ENCODE data around the gene ERRFI1. TPM values are rescaled to one million over a fixed set of nuclear protein-coding genes. Genes with fewer than 3 reads are reported as not detected.

Gene ERRFI1
- total and polyA plus RNA-seq, 4 donors = 65.1 to 146 (median 87.8) TPM

DNA sequence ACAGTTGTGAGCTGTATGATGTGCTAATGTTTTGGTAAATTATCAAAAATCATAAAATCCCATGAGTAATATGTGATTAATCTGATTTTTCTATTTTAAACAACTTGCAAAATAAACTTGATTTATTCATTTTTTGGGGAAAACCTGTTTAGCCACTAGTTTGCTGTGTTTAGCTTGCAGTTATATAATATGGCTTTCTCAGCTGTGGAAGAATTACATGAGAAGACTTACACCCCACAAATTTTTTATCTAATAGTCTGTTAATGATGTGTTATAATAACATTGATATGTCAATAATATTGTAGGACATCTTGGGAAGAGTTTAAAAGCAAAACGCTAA is 2.4 kb upstream of the ERRFI1 start:
- Histone ChIP-seq H3K4me1 (ENCODE audit: control insufficient read depth, insufficient read depth, low read length) (peaks cover 13% of the 10 kb centered on the region), H3K4me3 (ENCODE audit: low read depth, low read length) (no peak overlapping the region), H3K36me3 (ENCODE audit: control insufficient read depth, insufficient read depth, low read length) (no peaks in the 10 kb centered on the region), H3K27me3 (ENCODE audit: control insufficient read depth, insufficient read depth, low read length) (no peaks in the 10 kb centered on the region), H3K9me3 (ENCODE audit: control insufficient read depth, insufficient read depth, low read length) (no peaks in the 10 kb centered on the region), H3K27ac (ENCODE audit: low read depth, low read length) (peak overlapping the region; percentile 29)
- DNase-seq (ENCODE audit: low read depth in 4 of 6, low spot score in 6 of 6) = no peak
- no CpG with 5 or more reads among the region's 1 CpG for WGBS (ENCODE audit: insufficient coverage)

- DNase-seq (ENCODE audit: low read depth in 4 of 6, low spot score in 6 of 6) = no peak
- Histone ChIP-seq H3K4me3 (ENCODE audit: low read depth, low read length) (no peak overlapping the region), H3K36me3 (ENCODE audit: control insufficient read depth, insufficient read depth, low read length) (no peaks in the 10 kb centered on the region), H3K4me1 (ENCODE audit: control insufficient read depth, insufficient read depth, low read length) (peaks cover 13% of the 10 kb centered on the region), H3K27me3 (ENCODE audit: control insufficient read depth, insufficient read depth, low read length) (no peaks in the 10 kb centered on the region), H3K9me3 (ENCODE audit: control insufficient read depth, insufficient read depth, low read length) (no peaks in the 10 kb centered on the region), H3K27ac (ENCODE audit: low read depth, low read length) (peak overlapping the region; percentile 95)
- WGBS (ENCODE audit: insufficient coverage) = 80% methylated on average over 3 of the region's 8 CpGs
Measured at GRCh38 chr1:8027748-8028570, 1.9 kb upstream of the ERRFI1 start.

DNA sequence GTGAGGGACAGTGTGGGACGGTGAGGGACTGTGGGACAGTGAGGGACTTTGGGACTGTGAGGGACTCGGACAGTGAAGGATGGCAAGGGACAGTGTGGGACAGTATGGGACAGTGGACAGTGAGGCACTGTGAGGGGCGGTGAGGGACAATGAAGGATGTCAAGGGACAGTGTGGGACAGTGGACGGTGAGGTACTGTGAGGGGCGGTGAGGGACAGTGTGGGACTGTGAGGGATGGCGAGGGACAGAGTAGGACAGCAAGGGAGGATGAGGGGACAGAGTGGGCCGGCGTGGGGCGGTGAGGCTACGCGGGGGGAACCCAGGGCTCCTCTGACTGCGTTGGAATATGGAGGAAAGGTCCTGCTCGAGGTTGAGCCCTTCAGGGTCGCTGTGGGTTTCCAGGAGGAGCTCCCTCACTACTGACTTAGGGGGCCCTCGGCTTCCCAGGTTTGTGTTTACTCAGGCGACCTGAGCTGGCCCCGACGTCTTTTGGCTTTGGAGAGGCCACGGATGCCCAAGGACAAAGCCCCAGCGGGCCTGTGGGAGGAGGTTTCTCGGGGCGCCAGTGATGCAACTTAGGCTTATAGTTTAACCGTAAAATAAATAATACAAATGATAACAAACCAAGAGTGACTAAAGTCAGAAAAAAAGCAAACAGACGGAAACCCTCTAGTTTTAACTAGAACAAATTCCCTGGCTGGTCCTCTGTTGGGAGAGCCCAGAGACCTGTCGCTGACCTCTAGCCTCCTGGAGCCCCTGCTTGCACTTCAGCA is 1.1 kb upstream of the ERRFI1 start:
- Histone ChIP-seq H3K4me3 (ENCODE audit: low read depth, low read length) (peak overlapping the region; percentile 76), H3K4me1 (ENCODE audit: control insufficient read depth, insufficient read depth, low read length) (peaks cover 13% of the 10 kb centered on the region), H3K36me3 (ENCODE audit: control insufficient read depth, insufficient read depth, low read length) (no peaks in the 10 kb centered on the region), H3K27me3 (ENCODE audit: control insufficient read depth, insufficient read depth, low read length) (no peaks in the 10 kb centered on the region), H3K9me3 (ENCODE audit: control insufficient read depth, insufficient read depth, low read length) (no peaks in the 10 kb centered on the region), H3K27ac (ENCODE audit: low read depth, low read length) (peak overlapping the region; percentile 95)
- no peak for DNase-seq (ENCODE audit: low read depth in 4 of 6, low spot score in 6 of 6)
- WGBS (ENCODE audit: insufficient coverage) = 31% methylated on average over 16 of the region's 25 CpGs

DNA sequence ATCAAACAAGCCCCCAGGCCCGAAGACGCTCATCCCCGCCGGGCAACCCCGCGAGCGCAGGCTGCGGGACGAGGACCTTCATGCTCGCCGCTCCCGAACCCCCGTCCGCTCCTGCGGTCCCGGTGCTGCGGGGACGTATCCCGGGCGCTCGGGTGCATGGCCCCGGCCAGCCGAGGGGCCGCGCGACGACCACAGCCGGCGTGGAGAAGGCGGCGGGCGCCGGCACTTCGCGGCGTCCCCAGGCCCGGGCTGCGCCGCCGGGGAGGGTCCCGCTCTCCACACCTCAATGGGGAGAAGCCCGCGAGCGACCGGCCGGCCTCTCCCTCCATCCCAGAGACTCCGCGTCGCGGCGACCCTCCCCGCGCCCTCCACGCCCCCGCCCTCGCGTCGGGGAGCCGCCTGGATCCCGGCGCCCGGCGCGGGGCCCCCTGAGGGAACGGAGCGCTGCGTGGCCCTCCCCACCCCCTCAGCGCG is 401 bp downstream of the ERRFI1 start:
- H3K27me3 ChIP-seq (ENCODE audit: control insufficient read depth, insufficient read depth, low read length) = no peaks in the 10 kb centered on the region
- DNase-seq (ENCODE audit: low read depth in 4 of 6, low spot score in 6 of 6) = no peak
- H3K27ac ChIP-seq (ENCODE audit: low read depth, low read length) = peak overlapping the region; percentile 78
- WGBS (ENCODE audit: insufficient coverage) = under 1% methylated on average over 69 of the region's 69 CpGs
- peak overlapping the region; percentile 73 for H3K4me3 ChIP-seq (ENCODE audit: low read depth, low read length)
- no peaks in the 10 kb centered on the region for H3K36me3 ChIP-seq (ENCODE audit: control insufficient read depth, insufficient read depth, low read length)
- H3K4me1 ChIP-seq (ENCODE audit: control insufficient read depth, insufficient read depth, low read length) = peaks cover 17% of the 10 kb centered on the region
- no peaks in the 10 kb centered on the region for H3K9me3 ChIP-seq (ENCODE audit: control insufficient read depth, insufficient read depth, low read length)

DNA sequence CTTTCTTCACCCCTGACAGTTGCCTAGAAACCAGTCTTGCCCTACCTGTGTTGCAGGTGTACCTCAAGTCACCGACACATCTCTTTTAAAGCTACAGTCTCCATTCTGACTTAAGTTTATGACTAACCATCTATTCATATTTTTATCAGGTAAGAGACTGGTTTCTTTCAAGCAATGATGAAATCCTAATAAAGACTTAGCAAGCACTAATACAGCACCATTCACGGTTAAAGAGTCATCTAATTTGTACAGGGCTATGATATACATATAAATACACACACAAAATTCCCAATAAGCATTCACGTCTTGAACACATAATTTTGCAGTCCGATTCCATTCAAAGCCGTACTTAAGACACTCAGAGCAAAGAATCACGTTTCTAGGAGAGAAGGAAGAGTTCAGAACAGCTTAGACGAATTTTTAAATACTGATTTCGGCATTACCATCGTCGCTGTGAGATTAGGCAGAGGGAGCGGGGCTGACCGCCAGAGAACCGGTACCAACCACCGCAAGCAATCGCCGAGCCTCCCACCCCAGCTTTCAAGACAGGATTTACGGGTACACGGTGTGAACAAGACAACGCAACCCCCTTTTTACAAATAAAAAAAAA is 943 bp downstream of the ERRFI1 start:
- H3K27me3 ChIP-seq (ENCODE audit: control insufficient read depth, insufficient read depth, low read length) = no peaks in the 10 kb centered on the region
- DNase-seq (ENCODE audit: low read depth in 4 of 6, low spot score in 6 of 6) = peak in 2 of 6 donors; percentile 53 to 58
- peak overlapping the region; percentile 78 for H3K27ac ChIP-seq (ENCODE audit: low read depth, low read length)
- H3K4me3 ChIP-seq (ENCODE audit: low read depth, low read length) = peak overlapping the region; percentile 73
- 0% methylated on average over 16 of the region's 19 CpGs for WGBS (ENCODE audit: insufficient coverage)
- no peaks in the 10 kb centered on the region for H3K36me3 ChIP-seq (ENCODE audit: control insufficient read depth, insufficient read depth, low read length)
- no peaks in the 10 kb centered on the region for H3K9me3 ChIP-seq (ENCODE audit: control insufficient read depth, insufficient read depth, low read length)
- H3K4me1 ChIP-seq (ENCODE audit: control insufficient read depth, insufficient read depth, low read length) = peaks cover 19% of the 10 kb centered on the region

- peak overlapping the region; percentile 78 for H3K27ac ChIP-seq (ENCODE audit: low read depth, low read length)
- DNase-seq (ENCODE audit: low read depth in 4 of 6, low spot score in 6 of 6) = no peak
- H3K4me3 ChIP-seq (ENCODE audit: low read depth, low read length) = peak overlapping the region; percentile 73
- no peaks in the 10 kb centered on the region for H3K9me3 ChIP-seq (ENCODE audit: control insufficient read depth, insufficient read depth, low read length)
- peaks cover 19% of the 10 kb centered on the region for H3K4me1 ChIP-seq (ENCODE audit: control insufficient read depth, insufficient read depth, low read length)
- WGBS (ENCODE audit: insufficient coverage) = 80% methylated on average over 1 of the region's 3 CpGs
- no peaks in the 10 kb centered on the region for H3K36me3 ChIP-seq (ENCODE audit: control insufficient read depth, insufficient read depth, low read length)
- H3K27me3 ChIP-seq (ENCODE audit: control insufficient read depth, insufficient read depth, low read length) = no peaks in the 10 kb centered on the region
Measured at GRCh38 chr1:8024329-8024728, 1.8 kb downstream of the ERRFI1 start.

DNA sequence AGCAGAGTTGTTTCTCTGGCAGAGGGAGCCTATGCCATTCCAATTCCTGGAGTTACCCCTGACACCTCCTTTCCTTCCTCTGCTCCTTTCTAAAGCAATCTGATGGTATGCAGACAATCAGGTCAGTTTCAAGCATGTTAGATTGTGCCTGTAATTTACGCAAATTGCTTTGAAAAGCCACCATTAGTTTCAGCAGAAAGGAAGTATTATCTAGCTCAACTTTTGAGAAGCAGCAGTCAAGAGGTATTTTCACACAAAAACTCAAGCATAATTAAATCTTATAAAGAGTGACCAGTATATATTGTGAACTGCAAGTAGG is 2.2 kb downstream of the ERRFI1 start:
- Histone ChIP-seq H3K27ac (ENCODE audit: low read depth, low read length) (peak overlapping the region; percentile 78), H3K27me3 (ENCODE audit: control insufficient read depth, insufficient read depth, low read length) (no peaks in the 10 kb centered on the region), H3K4me1 (ENCODE audit: control insufficient read depth, insufficient read depth, low read length) (peaks cover 19% of the 10 kb centered on the region), H3K9me3 (ENCODE audit: control insufficient read depth, insufficient read depth, low read length) (no peaks in the 10 kb centered on the region), H3K36me3 (ENCODE audit: control insufficient read depth, insufficient read depth, low read length) (no peaks in the 10 kb centered on the region), H3K4me3 (ENCODE audit: low read depth, low read length) (peak overlapping the region; percentile 73)
- DNase-seq (ENCODE audit: low read depth in 4 of 6, low spot score in 6 of 6) = no peak
- WGBS (ENCODE audit: insufficient coverage) = 60% methylated on average over 1 of the region's 1 CpG

DNA sequence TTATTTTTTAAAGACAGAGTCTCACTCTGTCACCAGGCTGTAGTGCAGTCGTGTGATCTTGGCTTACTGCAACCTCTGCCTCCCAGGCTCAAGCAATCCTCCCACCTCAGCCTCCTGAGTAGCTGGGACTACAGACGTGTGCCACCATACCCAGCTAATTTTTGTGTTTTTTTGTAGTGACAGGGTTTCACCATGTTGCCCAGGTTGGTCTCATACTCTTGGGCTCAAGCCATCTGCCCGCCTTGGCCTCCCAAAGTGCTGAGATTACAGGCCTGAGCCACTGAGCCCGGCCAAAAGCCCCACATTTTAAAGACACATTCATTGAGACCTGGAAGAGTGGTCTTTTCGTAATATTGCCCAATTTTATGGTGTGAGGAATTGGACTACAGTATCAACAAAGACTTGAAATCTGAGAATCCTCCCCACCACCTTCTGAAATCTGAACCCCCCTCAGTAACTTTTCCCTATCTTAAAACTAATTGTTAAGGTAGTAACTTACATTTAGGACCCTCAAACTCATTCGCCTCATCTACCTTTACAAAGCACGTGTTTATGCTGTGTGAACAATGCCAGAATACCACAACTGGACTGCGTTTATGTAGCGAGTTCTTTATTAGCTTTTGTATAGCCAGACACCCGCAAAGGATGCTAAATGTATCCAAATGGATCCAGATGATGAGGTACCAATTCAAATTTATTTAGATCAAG is 2.7 kb downstream of the ERRFI1 start:
- peaks cover 19% of the 10 kb centered on the region for H3K4me1 ChIP-seq (ENCODE audit: control insufficient read depth, insufficient read depth, low read length)
- WGBS (ENCODE audit: insufficient coverage) = 64% methylated on average over 3 of the region's 10 CpGs

More for the DNA sequence above, 2.7 kb downstream of the ERRFI1 start:
- Histone ChIP-seq H3K36me3 (ENCODE audit: control insufficient read depth, insufficient read depth, low read length) (no peaks in the 10 kb centered on the region), H3K27me3 (ENCODE audit: control insufficient read depth, insufficient read depth, low read length) (no peaks in the 10 kb centered on the region), H3K27ac (ENCODE audit: low read depth, low read length) (peak overlapping the region; percentile 78), H3K9me3 (ENCODE audit: control insufficient read depth, insufficient read depth, low read length) (no peaks in the 10 kb centered on the region), H3K4me3 (ENCODE audit: low read depth, low read length) (peak overlapping the region; percentile 73)
- no peak for DNase-seq (ENCODE audit: low read depth in 4 of 6, low spot score in 6 of 6)
